ENCODE measurements around the gene CNTN6. TPM values are rescaled to one million over a fixed set of nuclear protein-coding genes. Genes with fewer than 3 reads are reported as not detected.

CNTN6 gene
- polyA plus RNA-seq, 1 donor (not counting 4 experiments of a cell fraction or from before 2014, with no cell fraction given), result not detected

DNA sequence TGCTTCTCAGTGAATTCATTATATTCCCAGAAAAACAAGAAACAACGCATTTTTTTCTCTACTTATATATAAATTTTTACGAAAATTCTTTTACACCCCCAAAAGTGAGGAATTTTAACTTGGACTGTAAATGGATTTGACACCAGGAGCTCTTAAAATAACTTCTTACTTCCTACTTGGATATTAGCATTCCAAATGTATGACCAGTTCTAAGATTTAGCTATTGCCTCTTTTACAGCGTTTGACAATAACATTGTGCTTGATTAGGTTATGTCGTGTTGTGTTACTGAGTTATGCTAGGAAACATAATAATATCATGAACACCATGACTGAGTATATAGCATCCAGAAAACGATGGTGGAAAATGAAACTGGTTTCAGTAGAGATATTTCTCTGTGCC lies 177.0 kb downstream of the CNTN6 start:
- no peak overlapping the region for H3K4me2 ChIP-seq (ENCODE audit: control insufficient read depth, extremely low read depth, insufficient read depth, low read depth, low read length)
- no peak overlapping the region for H3K4me3 ChIP-seq (ENCODE audit: control insufficient read depth in 2 of 3, extremely low read depth in 1 of 3, insufficient read depth in 2 of 3, low read depth in 1 of 3, low read length in 3 of 3)
- FAIRE-seq (no peak), DNase-seq (ENCODE audit: low read depth, low spot score) (no peak)
- no peaks in the 10 kb centered on the region for H3K9me3 ChIP-seq (ENCODE audit: control insufficient read depth, low read depth, low read length)
- H4K20me1 ChIP-seq (ENCODE audit: control insufficient read depth, extremely low read depth, insufficient read depth, low read length), result no peaks in the 10 kb centered on the region
- H3K79me2 ChIP-seq (ENCODE audit: control insufficient read depth, insufficient read depth, low read length), result no peaks in the 10 kb centered on the region
- H3K27ac ChIP-seq (ENCODE audit: control insufficient read depth, insufficient read depth, low read length), result no peak overlapping the region
- H3K36me3 ChIP-seq (ENCODE audit: control insufficient read depth in 2 of 2, extremely low read depth in 1 of 2, insufficient read depth in 2 of 2, low read length in 2 of 2), result no peaks in the 10 kb centered on the region
- no peaks in the 10 kb centered on the region for H3K27me3 ChIP-seq (ENCODE audit: control insufficient read depth, extremely low read depth, insufficient read depth, low read length)
- dilution Hi-C loops (cut with MboI; ENCODE audit: extremely low pct_ligation_motif_present, low sequenced_read_pairs), result no loop called here
- H2AFZ ChIP-seq (ENCODE audit: control insufficient read depth, low read length), result no peak overlapping the region
- H3K9me1 ChIP-seq (ENCODE audit: control insufficient read depth, extremely low read depth, insufficient read depth, low read length), result no peaks in the 10 kb centered on the region
- TF ChIP-seq, protein P1, sequence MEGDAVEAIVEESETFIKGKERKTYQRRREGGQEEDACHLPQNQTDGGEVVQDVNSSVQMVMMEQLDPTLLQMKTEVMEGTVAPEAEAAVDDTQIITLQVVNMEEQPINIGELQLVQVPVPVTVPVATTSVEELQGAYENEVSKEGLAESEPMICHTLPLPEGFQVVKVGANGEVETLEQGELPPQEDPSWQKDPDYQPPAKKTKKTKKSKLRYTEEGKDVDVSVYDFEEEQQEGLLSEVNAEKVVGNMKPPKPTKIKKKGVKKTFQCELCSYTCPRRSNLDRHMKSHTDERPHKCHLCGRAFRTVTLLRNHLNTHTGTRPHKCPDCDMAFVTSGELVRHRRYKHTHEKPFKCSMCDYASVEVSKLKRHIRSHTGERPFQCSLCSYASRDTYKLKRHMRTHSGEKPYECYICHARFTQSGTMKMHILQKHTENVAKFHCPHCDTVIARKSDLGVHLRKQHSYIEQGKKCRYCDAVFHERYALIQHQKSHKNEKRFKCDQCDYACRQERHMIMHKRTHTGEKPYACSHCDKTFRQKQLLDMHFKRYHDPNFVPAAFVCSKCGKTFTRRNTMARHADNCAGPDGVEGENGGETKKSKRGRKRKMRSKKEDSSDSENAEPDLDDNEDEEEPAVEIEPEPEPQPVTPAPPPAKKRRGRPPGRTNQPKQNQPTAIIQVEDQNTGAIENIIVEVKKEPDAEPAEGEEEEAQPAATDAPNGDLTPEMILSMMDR (optimal IDR thresholded peaks at IDR 0.05 in 1 of 3, IDR thresholded peaks at IDR 0.05 in 1 of 3, conservative IDR thresholded peaks at IDR 0.05 in 1 of 3; ENCODE audit: extremely low read depth in 1 of 3, insufficient read depth in 2 of 3, low read length in 3 of 3), result no peak
- no peak for TF ChIP-seq EZH2 (IDR thresholded peaks at IDR 0.05; ENCODE audit: low read length)
- no peak overlapping the region for H3K9ac ChIP-seq (ENCODE audit: control insufficient read depth, extremely low read depth, insufficient read depth, low read length)
- H3K4me1 ChIP-seq (ENCODE audit: control insufficient read depth, extremely low read depth, insufficient read depth, low read length), result no peaks in the 10 kb centered on the region

DNA sequence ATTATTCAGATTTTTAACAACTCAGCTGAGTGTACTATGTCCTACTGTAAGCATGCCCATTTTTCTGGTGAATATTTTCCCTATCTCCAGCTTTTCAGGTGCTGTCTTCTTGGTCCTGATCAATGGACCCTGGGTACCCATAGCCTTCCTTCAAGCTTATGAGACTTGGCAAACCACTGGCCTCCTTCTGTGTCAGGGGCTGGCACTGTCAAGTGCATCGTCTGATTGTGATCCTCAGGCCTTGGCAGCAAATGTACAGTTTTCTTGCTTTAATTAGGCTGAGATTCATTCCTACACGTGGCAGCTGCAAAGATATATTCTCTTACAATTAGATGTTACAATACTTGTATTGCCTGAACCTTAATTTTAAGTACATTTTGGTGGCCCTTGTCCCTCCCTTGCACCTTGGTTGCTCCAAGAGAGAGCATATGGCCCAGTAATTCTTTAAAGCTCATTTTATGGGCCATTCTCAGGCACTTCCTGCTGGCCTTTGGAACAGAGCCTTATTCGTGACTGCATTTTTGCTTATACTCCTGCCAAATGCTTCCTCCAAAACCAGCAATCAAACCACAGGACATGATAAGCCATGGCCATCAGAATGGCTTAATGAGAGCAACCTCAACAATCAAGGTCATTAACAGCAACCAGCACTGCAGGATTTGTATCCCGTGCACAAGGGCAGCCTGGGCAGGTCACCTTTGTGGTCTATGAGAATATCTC lies 179.9 kb downstream of the CNTN6 start:
- no peak overlapping the region for H3K27ac ChIP-seq (ENCODE audit: control insufficient read depth, insufficient read depth, low read length)
- dilution Hi-C loops (cut with MboI; ENCODE audit: extremely low pct_ligation_motif_present, low sequenced_read_pairs), result no loop called here
- no peaks in the 10 kb centered on the region for H3K4me1 ChIP-seq (ENCODE audit: control insufficient read depth, extremely low read depth, insufficient read depth, low read length)
- H3K4me3 ChIP-seq (ENCODE audit: control insufficient read depth in 2 of 3, extremely low read depth in 1 of 3, insufficient read depth in 2 of 3, low read depth in 1 of 3, low read length in 3 of 3), result no peak overlapping the region
- no peaks in the 10 kb centered on the region for H3K79me2 ChIP-seq (ENCODE audit: control insufficient read depth, insufficient read depth, low read length)
- no peak for TF ChIP-seq EZH2 (IDR thresholded peaks at IDR 0.05; ENCODE audit: low read length)
- TF ChIP-seq, protein P1 (optimal IDR thresholded peaks at IDR 0.05 in 1 of 3, IDR thresholded peaks at IDR 0.05 in 1 of 3, conservative IDR thresholded peaks at IDR 0.05 in 1 of 3; ENCODE audit: extremely low read depth in 1 of 3, insufficient read depth in 2 of 3, low read length in 3 of 3), result no peak
- H2AFZ ChIP-seq (ENCODE audit: control insufficient read depth, low read length), result no peak overlapping the region
- no peak overlapping the region for H3K9ac ChIP-seq (ENCODE audit: control insufficient read depth, extremely low read depth, insufficient read depth, low read length)
- no peaks in the 10 kb centered on the region for H3K9me1 ChIP-seq (ENCODE audit: control insufficient read depth, extremely low read depth, insufficient read depth, low read length)
- no peak for DNase-seq (ENCODE audit: low read depth, low spot score)
- H4K20me1 ChIP-seq (ENCODE audit: control insufficient read depth, extremely low read depth, insufficient read depth, low read length), result no peaks in the 10 kb centered on the region
- no peak for FAIRE-seq
- H3K4me2 ChIP-seq (ENCODE audit: control insufficient read depth, extremely low read depth, insufficient read depth, low read depth, low read length), result no peak overlapping the region
- no peaks in the 10 kb centered on the region for H3K36me3 ChIP-seq (ENCODE audit: control insufficient read depth in 2 of 2, extremely low read depth in 1 of 2, insufficient read depth in 2 of 2, low read length in 2 of 2)
- no peaks in the 10 kb centered on the region for H3K27me3 ChIP-seq (ENCODE audit: control insufficient read depth, extremely low read depth, insufficient read depth, low read length)
- H3K9me3 ChIP-seq (ENCODE audit: control insufficient read depth, low read depth, low read length), result no peaks in the 10 kb centered on the region

Data from keratinocyte (primary cell).